Measurements from ENCODE around the gene ARHGAP42.

The ARHGAP42 gene

GRCh38 chr11:100923555-100923954, 236.5 kb downstream of the ARHGAP42 start:
- no peaks in the 10 kb centered on the region for H3F3A ChIP-seq (ENCODE audit: insufficient read depth, low read length)
- H3K4me3 ChIP-seq (ENCODE audit: low read depth, low read length, poor library complexity, severe bottlenecking), result no peak overlapping the region
- no peaks in the 10 kb centered on the region for H3K4me1 ChIP-seq (ENCODE audit: insufficient read depth, low read length, severe bottlenecking)
- H3K9ac ChIP-seq (ENCODE audit: low read length), result no peak overlapping the region
- H2AFZ ChIP-seq (ENCODE audit: low read length), result no peak overlapping the region
- no peak overlapping the region for H3K4me2 ChIP-seq (ENCODE audit: low read length)
- no peak for TF ChIP-seq CTCF (IDR thresholded peaks at IDR 0.05; ENCODE audit: low read length)
- no peak for TF ChIP-seq EZH2 (IDR thresholded peaks at IDR 0.05; ENCODE audit: borderline replicate concordance, low read length)
- H3K79me2 ChIP-seq (ENCODE audit: insufficient read depth, low read length), result no peaks in the 10 kb centered on the region
- H3K9me2 ChIP-seq (ENCODE audit: low read depth, low read length), result no peaks in the 10 kb centered on the region
- H3K27me3 ChIP-seq (ENCODE audit: insufficient read depth, low read length), result no peaks in the 10 kb centered on the region
- no peaks in the 10 kb centered on the region for H3K9me3 ChIP-seq (ENCODE audit: low read length)
- no peak overlapping the region for H3K27ac ChIP-seq (ENCODE audit: low read depth, low read length, poor library complexity, severe bottlenecking)
- no peaks in the 10 kb centered on the region for H4K20me1 ChIP-seq (ENCODE audit: insufficient read depth, low read length)
- H3K36me3 ChIP-seq (ENCODE audit: insufficient read depth, low read length), result no peaks in the 10 kb centered on the region

GRCh38 chr11:100925935-100926334, 238.8 kb downstream of the ARHGAP42 start:
- Histone ChIP-seq H3K4me2 (ENCODE audit: low read length) (no peak overlapping the region), H3F3A (ENCODE audit: insufficient read depth, low read length) (no peaks in the 10 kb centered on the region), H3K4me1 (ENCODE audit: insufficient read depth, low read length, severe bottlenecking) (no peaks in the 10 kb centered on the region)

GRCh38 chr11:100927579-100927978, 240.5 kb downstream of the ARHGAP42 start:
- no peak overlapping the region for H3K27ac ChIP-seq (ENCODE audit: low read depth, low read length, poor library complexity, severe bottlenecking)
- TF ChIP-seq CTCF (IDR thresholded peaks at IDR 0.05; ENCODE audit: low read length) (no peak), EZH2 (IDR thresholded peaks at IDR 0.05; ENCODE audit: borderline replicate concordance, low read length) (no peak)

More at GRCh38 chr11:100925935-100926334, 238.8 kb downstream of the ARHGAP42 start:
- no peaks in the 10 kb centered on the region for H3K79me2 ChIP-seq (ENCODE audit: insufficient read depth, low read length)
- no peak overlapping the region for H2AFZ ChIP-seq (ENCODE audit: low read length)
- H3K9me3 ChIP-seq (ENCODE audit: low read length), result no peaks in the 10 kb centered on the region
- no peaks in the 10 kb centered on the region for H4K20me1 ChIP-seq (ENCODE audit: insufficient read depth, low read length)
- H3K36me3 ChIP-seq (ENCODE audit: insufficient read depth, low read length), result no peaks in the 10 kb centered on the region
- TF ChIP-seq EZH2 (IDR thresholded peaks at IDR 0.05; ENCODE audit: borderline replicate concordance, low read length) (no peak), CTCF (IDR thresholded peaks at IDR 0.05; ENCODE audit: low read length) (no peak)
- no peak overlapping the region for H3K27ac ChIP-seq (ENCODE audit: low read depth, low read length, poor library complexity, severe bottlenecking)
- H3K9ac ChIP-seq (ENCODE audit: low read length), result no peak overlapping the region
- no peaks in the 10 kb centered on the region for H3K9me2 ChIP-seq (ENCODE audit: low read depth, low read length)
- H3K27me3 ChIP-seq (ENCODE audit: insufficient read depth, low read length), result no peaks in the 10 kb centered on the region
- no peak overlapping the region for H3K4me3 ChIP-seq (ENCODE audit: low read depth, low read length, poor library complexity, severe bottlenecking)

More at GRCh38 chr11:100927579-100927978, 240.5 kb downstream of the ARHGAP42 start:
- no peaks in the 10 kb centered on the region for H3K79me2 ChIP-seq (ENCODE audit: insufficient read depth, low read length)
- H2AFZ ChIP-seq (ENCODE audit: low read length), result no peak overlapping the region
- H3K9me2 ChIP-seq (ENCODE audit: low read depth, low read length), result no peaks in the 10 kb centered on the region
- no peaks in the 10 kb centered on the region for H3F3A ChIP-seq (ENCODE audit: insufficient read depth, low read length)
- H3K4me3 ChIP-seq (ENCODE audit: low read depth, low read length, poor library complexity, severe bottlenecking), result no peak overlapping the region
- H3K4me1 ChIP-seq (ENCODE audit: insufficient read depth, low read length, severe bottlenecking), result no peaks in the 10 kb centered on the region
- no peak overlapping the region for H3K4me2 ChIP-seq (ENCODE audit: low read length)
- no peaks in the 10 kb centered on the region for H3K27me3 ChIP-seq (ENCODE audit: insufficient read depth, low read length)
- H3K36me3 ChIP-seq (ENCODE audit: insufficient read depth, low read length), result no peaks in the 10 kb centered on the region
- H3K9me3 ChIP-seq (ENCODE audit: low read length), result no peaks in the 10 kb centered on the region
- no peaks in the 10 kb centered on the region for H4K20me1 ChIP-seq (ENCODE audit: insufficient read depth, low read length)
- H3K9ac ChIP-seq (ENCODE audit: low read length), result no peak overlapping the region

Data from OCI-LY1 (cell line).